ENCODE data around the gene PTOV1. TPM values are rescaled to one million over a fixed set of nuclear protein-coding genes. Genes with fewer than 3 reads are reported as not detected.

The PTOV1 gene
- total RNA-seq, 4 donors from 2014 or later, result 46.2 to 156 (median 82.0) TPM

GRCh38 chr19:49870309-49870901, 19.4 kb downstream of the PTOV1 start:
- no peak for TF ChIP-seq POLR2A (IDR thresholded peaks at IDR 0.05)
- TF ChIP-seq CTCF (IDR thresholded peaks at IDR 0.05), result no peak
- H3K36me3 ChIP-seq, result no peaks in the 10 kb centered on the region
- H3K4me1 ChIP-seq, result peaks cover 0 to 24% of the 10 kb centered on the region in 2 donors
- peak overlapping the region; percentile 86 to 87 for H3K27ac ChIP-seq
- H3K4me3 ChIP-seq, result peak overlapping the region; percentile 38 to 48
- H3K27me3 ChIP-seq, result no peaks in the 10 kb centered on the region
- intact Hi-C loops (cut with DNase I; ENCODE audit: low total_unique reads), result no loop called here
- H3K9me3 ChIP-seq, result no peaks in the 10 kb centered on the region
- peak in 1 of 2 donors; percentile 49 for DNase-seq

GRCh38 chr19:49871349-49871985, 20.5 kb downstream of the PTOV1 start:
- Histone ChIP-seq H3K4me3 (no peak overlapping the region), H3K27me3 (no peaks in the 10 kb centered on the region), H3K36me3 (no peaks in the 10 kb centered on the region), H3K27ac (no peak overlapping the region), H3K4me1 (peaks cover 0 to 19% of the 10 kb centered on the region in 2 donors), H3K9me3 (no peaks in the 10 kb centered on the region)
- intact Hi-C loops (cut with DNase I; ENCODE audit: low total_unique reads), result no loop called here
- TF ChIP-seq CTCF (IDR thresholded peaks at IDR 0.05), result no peak
- no peak for TF ChIP-seq POLR2A (IDR thresholded peaks at IDR 0.05)
- no peak for DNase-seq

- H3K36me3 ChIP-seq, result no peaks in the 10 kb centered on the region
- no peak overlapping the region for H3K4me3 ChIP-seq
- intact Hi-C loops (cut with DNase I; ENCODE audit: low total_unique reads), result no loop called here
- TF ChIP-seq CTCF (IDR thresholded peaks at IDR 0.05) (no peak), POLR2A (IDR thresholded peaks at IDR 0.05) (no peak)
- H3K4me1 ChIP-seq, result peaks cover 0 to 15% of the 10 kb centered on the region in 2 donors
- H3K9me3 ChIP-seq, result no peaks in the 10 kb centered on the region
- DNase-seq, result no peak
- no peak overlapping the region for H3K27ac ChIP-seq
- no peaks in the 10 kb centered on the region for H3K27me3 ChIP-seq
These were observed 21.5 kb downstream of the PTOV1 start for GRCh38 chr19:49872245-49873128.

- TF ChIP-seq POLR2A (IDR thresholded peaks at IDR 0.05) (no peak), CTCF (IDR thresholded peaks at IDR 0.05) (no peak)
- no peak overlapping the region for H3K4me3 ChIP-seq
- DNase-seq, result no peak
- H3K9me3 ChIP-seq, result no peaks in the 10 kb centered on the region
- H3K4me1 ChIP-seq, result peaks cover 0 to 15% of the 10 kb centered on the region in 2 donors
- intact Hi-C loops (cut with DNase I; ENCODE audit: low total_unique reads), result no loop called here
- no peaks in the 10 kb centered on the region for H3K36me3 ChIP-seq
- no peaks in the 10 kb centered on the region for H3K27me3 ChIP-seq
- H3K27ac ChIP-seq, result no peak overlapping the region
These were observed 22.2 kb downstream of the PTOV1 start for GRCh38 chr19:49873129-49873521.

GRCh38 chr19:49873834-49874233, 22.9 kb downstream of the PTOV1 start:
- no peak overlapping the region for H3K27ac ChIP-seq
- H3K4me3 ChIP-seq, result no peak overlapping the region
- no peak for TF ChIP-seq POLR2A (IDR thresholded peaks at IDR 0.05)
- no peak for TF ChIP-seq CTCF (IDR thresholded peaks at IDR 0.05)
- H3K27me3 ChIP-seq, result no peaks in the 10 kb centered on the region
- DNase-seq, result no peak
- H3K4me1 ChIP-seq, result peaks cover 0 to 15% of the 10 kb centered on the region in 2 donors
- intact Hi-C loops (cut with DNase I; ENCODE audit: low total_unique reads), result no loop called here
- no peaks in the 10 kb centered on the region for H3K9me3 ChIP-seq
- no peaks in the 10 kb centered on the region for H3K36me3 ChIP-seq
